ENCODE data around the gene C9orf152. TPM values are rescaled to one million over a fixed set of nuclear protein-coding genes. Genes with fewer than 3 reads are reported as not detected.
"Not testable (repeated sequence)": the region's sequence is repeated elsewhere in the genome, so short reads cannot be mapped to it uniquely, and the experiment has no call there.

The C9orf152 gene
- total RNA-seq, 1 experiment from 2014 or later: not detected

DNA sequence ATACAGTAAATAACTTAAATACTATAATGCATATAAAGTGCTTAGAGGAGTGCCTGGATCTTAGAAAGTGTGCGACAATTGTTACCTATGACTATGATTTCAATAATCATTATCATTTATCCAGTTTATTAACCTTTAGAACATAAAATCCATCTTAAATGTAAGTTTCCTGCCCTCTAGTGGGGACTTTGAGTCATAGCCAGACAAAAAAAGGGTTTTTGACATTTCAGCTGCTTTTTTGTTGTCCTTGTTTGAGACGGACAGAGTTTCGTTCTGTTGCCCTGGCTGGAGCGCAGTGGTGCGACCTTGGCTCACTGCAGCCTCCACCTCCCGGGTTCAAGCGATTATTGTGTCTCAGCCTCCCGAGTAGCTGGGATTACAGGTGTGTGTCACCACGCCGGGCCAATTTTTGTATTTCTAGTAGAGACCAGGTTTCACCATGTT is 9.7 kb upstream of the C9orf152 start:
- DNase-seq (ENCODE audit: extremely low read depth, low read depth): peak; percentile 34

DNA sequence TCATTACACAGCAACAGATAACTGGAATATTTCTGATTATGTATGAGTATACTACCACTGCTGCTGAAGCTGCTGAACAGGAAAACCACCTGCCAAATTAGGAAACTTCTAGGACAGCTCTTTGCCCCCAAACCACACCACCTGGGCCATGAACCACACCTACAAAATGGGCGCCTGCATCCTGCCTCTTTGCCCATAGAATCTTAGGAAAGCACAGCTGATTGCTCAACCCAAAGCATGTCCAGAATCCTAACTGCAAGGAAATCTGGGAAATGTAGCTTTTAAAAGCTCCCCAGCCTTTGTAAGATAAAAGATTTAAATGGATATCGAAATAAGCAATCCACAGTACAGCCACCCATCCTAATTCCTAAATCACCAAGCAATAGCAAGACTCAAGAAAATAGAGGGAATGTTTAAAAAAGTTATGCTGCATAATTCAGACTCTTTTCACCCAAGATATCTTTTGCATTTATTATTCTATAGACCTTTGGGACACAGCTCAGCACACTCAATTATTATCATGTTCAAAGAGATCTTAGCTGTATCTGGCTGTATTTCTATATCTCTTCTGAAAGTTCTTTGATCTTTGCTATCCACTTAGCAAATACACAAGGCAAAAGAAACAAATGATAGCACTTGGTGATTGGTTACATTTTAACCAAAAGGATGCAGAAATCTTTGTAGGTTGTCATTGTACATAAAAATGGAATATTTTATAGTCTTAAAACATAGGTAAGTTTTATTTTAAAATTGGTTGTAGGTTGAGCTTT is 6.8 kb upstream of the C9orf152 start:
- no peak for DNase-seq (ENCODE audit: extremely low read depth, low read depth)

DNA sequence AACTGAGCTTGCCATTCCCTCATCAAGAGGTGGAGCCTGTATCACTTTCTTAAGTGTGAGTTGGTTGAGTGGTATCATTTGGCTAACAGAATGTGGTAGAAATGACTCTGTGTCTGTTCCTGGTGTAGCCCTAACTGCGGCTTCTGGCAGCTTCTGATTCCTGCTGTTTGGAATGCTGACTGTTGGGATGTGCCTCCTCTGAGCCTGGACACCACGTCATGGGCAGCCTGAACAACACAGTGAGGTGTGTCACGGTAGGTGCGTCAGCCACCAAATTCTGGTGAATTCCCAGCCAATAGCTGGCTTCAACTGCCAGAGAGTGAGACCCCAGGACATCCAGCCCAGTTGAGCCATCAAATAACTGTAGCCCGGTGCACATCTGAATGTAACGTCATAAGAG is 6.1 kb upstream of the C9orf152 start:
- DNase-seq (ENCODE audit: extremely low read depth, low read depth): no peak

DNA sequence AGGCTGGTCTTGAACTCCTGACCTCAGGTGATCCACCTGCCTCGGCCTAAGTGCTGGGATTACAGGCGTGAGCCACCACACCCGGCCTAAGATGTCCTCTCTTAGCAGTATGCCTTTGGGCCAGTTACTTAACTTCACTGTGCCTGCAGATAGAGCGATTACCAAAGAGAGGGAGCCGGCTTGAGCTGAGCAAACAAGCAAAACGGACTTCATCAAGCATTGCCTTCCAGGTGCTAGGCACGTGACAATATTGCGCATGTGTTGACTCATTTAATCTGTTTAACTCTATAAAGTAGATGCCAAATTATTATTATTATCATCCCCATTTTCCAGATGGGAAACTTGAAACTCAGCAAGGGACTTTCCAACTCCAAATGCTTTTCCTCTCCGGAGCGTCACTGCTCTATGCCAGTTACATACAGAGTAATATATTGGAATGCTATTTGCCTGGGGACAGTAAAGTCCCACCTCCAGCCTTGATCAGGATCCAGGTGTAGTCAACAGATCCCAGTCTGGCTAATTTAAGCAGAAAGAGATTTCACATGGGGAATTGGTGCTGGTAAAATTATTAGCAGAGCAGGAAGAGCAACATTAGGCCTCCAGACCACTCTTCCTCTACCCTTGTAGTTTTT is 5.6 kb upstream of the C9orf152 start:
- no peak for DNase-seq (ENCODE audit: extremely low read depth, low read depth)

DNA sequence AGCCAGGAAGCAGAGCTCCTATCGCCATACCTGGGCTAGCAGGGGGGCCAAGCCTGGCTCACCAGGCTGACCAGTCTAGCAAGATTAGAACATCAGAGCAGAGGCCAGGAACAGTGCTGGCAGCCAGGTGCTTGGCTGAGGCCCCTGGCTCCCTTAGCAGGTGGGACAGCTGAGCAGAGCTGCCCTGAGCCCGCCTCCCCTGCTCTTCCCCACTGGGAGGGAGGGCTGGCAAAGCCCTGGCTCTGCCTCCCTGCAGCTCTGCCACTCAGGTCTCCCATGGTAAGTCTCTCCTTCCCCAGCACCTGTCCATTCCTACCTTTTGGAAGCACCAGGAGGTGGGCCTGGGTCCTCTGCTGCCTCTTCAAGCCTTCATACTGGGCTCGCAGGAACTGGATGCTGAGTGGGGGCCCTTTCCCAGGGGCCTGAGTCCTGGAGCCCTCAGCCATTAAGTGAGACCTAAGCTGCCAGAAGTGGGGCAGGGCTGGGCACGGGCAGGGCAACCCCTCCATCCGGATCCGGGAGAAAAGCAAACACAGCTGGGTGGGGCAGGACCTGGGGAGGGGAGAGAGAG is 803 bp downstream of the C9orf152 start:
- DNase-seq (ENCODE audit: extremely low read depth, low read depth): no peak

DNA sequence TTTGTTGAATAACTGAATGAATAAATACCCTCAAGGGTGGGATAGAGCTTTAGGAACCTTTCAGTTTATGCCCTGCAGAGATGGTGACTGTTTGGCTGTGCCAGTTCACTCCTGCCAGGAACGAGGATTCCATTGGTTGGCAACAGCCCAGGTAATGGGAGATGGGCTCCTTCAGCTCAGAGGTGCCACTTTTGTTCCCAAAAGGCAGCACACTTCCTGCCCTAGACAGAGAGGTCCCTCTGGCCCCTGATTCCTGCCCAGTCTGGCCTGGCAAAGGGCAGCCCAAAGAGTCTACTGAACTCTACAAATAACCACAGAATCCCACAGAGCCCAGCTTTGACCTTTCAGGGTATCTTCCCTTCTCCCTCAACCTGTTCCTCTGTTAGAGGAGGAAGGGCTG is 1.6 kb downstream of the C9orf152 start:
- no peak for DNase-seq (ENCODE audit: extremely low read depth, low read depth)

DNA sequence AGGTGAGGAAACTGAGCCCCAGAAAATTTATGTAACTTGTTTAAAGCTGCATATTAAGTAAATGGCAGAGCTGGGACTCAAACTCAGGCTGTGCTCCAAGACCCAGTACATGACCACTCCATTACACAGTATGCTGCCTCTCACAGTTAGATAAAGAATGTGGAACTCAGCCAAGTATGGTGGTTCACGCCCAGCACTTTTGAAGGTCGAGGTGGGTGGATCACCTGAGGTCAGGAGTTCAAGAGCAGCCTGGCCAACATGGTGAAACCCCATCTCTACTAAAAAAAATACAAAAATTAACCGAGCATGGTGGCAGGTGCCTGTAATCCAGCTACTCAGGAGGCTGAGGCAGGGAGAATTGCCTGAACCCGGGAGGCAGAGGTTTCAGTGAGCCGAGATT is 2.3 kb downstream of the C9orf152 start:
- not testable (repeated sequence) for DNase-seq (ENCODE audit: extremely low read depth, low read depth)

DNA sequence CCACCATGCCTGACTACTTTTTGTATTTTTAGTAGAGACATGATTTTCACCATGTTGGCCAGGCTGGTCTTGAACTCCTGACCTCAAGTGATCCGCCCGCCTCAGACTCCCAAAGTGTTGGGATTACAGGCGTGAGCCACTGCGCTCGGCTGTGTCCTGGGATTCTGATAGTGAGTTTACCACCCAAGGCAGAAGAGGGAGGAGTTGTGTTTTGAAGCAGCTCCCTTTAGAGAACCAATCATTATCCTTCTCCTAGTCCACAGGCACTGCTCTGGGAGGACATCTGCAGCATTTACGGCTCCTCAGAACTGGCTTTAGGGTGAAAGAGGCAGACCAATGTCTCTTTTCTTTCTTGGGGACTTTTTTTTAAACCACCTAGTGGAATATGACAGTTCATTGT is 5.7 kb downstream of the C9orf152 start:
- DNase-seq (ENCODE audit: extremely low read depth, low read depth): no peak

DNA sequence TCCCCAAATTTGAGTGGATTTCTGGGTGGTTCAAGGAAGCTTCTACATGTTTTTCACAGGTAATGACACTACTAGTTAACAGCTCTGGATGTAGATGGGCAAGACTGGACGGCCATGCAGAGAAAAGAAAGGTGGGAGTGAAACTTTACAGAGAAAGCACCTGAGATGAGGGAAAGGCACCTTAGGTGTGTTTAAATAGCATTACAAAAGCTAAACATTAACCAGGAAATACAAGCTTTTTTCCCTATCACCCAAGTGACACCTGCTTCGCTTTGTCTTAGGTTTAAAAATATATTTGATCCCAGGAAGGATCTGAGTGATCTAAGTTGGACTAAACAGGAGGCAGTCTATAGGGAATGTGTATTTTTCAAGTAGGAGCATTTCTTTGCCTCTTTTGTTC is 8.3 kb downstream of the C9orf152 start:
- no peak for DNase-seq (ENCODE audit: extremely low read depth, low read depth)

DNA sequence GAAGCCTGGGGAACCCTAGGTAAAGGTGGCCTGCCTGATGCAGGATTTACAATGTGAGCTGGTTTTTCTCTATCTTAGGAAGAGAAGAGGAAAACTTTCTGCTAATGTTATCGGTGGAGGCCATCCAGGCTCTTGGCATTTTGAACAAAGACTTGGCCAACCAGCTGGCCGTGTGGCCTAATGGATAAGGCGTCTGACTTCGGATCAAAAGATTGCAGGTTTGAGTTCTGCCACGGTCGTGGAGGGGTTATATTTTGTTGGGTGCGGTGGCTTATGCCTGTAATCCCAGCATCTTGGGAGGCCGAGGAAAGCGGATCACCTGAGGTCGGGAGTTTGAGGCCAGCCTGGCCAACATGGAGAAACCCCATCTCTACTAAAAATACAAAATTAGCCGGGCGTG is 9.6 kb downstream of the C9orf152 start:
- no peak for DNase-seq (ENCODE audit: extremely low read depth, low read depth)

DNA sequence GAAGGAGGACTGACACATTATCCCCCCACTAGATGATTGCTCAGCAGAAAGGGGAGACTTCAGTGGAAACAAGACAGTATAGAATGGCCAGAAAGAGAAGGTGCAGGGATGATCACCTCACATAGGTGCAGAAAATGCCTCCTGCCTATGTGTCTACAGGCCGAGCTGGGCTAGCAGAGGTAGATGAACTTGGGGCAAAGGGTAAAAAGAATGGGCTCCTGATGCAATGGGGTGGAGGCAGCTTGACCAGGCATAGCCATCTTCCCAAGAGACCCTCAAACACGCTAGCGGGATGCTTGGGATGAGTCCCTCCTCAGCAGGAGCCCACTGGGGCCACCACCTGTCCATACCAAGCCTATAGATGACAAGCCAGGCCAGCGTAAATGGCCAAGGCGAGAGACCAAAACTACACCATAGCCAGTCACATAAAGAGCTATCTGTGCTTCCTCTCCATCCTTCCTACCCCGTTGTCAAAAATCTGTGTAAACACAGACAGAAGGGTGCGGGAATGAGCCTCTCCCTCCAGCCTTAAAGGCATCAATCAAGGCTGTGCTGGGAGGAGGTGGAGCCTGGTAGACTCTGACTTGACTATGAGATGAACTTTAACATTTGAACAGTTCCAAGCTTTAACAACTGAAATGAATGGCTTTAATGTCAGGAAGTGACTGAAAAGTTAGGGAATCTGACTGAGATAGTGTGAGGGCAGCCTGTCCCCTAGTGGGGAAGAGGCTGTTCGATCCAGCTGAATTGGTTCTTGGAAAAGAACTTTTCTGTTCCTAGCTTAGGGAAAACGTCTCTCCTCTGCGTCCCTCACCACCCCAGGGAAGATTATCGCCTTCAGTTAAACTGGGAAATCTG is 10.4 kb downstream of the C9orf152 start:
- DNase-seq (ENCODE audit: extremely low read depth, low read depth): no peak

DNA sequence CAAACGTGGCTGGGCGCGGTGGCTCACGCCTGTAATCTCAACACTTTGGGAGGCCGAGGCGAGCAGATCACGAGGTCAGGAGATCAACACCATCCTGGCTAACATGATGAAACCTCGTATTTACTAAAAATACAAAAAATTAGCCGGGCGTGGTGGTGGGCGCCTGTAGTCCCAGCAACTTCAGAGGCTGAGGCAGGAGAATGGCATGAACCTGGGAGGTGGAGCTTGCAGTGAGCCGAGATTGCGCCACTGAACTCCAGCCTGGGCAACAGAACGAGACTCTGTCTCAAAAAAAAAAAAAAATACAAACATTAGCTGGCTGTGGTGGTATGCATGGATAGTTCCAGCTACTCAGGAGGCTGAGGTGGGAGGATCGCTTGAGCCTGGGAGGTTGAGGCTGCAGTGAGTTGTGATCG is 11.9 kb downstream of the C9orf152 start:
- not testable (repeated sequence) for DNase-seq (ENCODE audit: extremely low read depth, low read depth)

DNA sequence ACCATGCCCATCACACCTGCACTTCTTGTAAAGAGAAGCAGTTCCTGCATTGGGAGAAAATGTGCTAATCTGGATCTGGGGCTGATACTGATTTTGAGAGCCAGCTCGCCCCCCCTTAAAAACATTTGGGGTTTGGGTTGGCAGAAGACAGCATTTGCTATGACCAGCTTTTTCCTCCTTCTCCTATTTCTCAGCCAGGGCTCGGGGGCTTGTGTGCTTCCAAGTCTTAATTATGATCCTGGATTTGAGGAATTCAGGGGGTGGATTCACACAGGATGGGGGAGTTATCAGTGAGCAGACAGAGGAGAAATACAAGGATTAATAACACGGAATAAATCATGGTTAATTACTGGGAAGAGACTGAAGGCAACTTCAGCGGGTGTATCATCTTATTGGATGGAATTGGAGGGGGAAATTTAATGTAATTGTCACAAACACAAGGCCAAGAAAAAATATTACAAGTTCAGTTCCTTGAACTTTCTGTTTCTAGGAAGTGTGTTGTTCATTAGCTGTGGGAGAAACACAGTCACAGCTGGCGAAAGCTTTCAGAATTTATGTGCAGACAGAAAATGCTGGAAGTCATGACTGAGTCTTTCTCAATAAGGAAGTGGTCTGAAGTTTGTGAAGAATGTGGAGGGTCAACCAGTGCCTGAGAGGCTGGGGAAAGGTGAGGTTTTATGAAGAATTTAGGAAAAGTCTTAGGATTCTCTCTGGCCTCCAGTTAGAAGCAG is 15.3 kb downstream of the C9orf152 start:
- no peak for DNase-seq (ENCODE audit: extremely low read depth, low read depth)

DNA sequence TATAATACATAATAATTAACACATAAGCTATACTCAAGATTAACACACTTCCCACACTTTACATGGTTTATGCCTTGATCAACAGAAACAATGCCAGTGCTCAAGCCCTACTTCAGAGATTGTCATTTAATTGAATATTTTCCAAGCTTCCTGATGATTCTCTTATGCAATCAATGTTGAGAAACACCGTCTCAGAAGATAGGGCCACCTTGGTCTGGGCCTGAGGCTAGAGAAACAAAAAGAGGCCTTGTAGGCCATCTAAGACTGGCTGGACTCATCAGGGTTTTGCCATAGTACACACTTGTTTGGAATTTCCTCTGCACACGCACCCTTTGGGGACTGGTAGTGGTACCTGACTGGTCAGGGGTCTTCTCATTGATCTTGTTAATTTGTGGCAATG is 16.3 kb downstream of the C9orf152 start:
- no peak for DNase-seq (ENCODE audit: extremely low read depth, low read depth)

DNA sequence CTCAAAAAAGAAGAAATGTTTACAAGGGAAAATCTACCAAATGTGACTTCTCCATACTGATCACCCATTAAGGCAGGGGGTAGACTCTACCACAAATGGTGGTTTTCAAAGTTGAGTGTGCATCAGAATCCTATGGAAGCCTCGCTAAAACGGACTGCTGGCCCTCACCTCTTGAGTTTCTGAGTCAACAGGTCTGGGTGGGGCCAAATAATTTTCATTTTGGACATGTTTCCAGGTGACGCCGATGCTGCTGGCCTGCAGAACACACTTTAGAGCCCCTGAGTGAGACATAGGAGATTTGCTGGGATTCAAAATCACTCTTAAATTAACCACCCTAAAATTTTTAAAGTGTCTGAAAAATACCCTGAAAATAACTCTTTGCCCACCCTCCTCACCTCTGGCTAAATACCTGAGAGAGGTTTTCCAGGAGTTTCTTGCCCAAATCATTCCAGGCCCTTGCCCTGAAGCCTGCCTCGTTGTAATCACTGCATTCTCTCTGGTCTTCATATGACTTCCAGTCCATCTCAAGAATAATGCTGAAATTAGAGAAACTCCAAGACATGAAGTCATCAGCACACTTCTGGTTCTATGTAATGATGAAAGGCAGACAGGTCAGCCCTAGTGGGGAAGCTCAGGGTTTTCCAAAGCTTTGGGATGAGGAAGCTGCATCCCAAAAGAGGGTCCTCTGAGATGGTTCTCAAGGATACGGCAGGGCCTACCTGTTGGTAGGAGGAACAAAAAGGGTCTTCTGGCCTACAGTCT is 18.2 kb downstream of the C9orf152 start:
- no peak for DNase-seq (ENCODE audit: extremely low read depth, low read depth)

DNA sequence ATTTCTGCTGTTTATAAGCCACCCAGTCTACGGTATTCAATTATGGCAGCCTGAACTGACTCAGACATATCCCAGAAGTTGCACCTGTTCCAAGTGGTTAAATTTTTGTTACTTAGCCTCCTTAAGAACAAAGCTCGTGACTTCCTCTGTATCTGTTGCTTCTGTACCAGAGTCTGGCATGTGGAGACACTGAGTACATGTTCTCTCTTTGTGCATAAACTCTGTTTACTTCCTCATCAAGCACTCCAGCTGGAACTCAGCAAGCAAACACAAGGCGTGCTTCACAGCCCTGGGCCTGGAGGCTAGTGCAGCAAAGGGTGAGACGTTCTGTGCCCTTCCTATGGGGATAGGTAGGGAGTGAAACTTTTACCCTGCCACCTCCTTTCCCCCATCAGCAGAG is 19.0 kb downstream of the C9orf152 start:
- no peak for DNase-seq (ENCODE audit: extremely low read depth, low read depth)

DNA sequence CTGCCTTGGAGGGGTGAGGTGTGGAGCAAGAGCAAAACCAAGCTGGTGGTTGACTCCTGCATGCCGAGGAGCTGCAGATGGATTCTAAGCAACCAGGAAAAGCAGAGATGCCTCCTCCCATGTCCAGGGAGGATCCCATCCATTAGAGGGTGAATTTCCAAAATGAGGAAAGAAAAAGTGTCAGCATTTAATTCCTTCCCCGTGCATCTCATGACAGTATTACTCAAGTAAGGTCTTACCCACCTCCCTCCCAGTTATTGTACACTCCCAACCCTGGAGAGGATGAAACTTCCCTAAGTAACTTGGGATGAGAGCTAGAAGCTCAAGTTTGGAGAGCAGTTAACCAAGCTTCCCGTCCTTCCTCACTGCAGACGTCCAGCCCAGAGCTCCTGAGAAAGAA is 19.9 kb downstream of the C9orf152 start:
- DNase-seq (ENCODE audit: extremely low read depth, low read depth): no peak

DNA sequence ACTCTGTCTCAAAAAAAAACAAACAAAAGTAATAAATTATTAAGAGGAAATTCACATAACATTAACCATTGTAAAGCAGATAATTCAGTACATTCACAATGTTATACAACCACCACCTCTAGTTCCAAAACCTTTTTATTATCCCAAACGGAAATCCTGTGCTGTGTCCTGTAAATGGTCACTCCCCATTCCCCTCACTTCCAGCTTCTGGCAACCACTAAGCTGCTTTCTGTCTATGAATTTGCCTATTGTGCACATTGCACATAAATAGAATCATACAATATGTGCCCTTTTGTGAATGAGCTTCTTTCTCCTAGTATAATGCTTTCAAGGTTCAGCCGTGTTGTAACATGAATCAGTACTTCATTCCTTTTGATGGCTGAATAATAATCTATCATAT is 20.8 kb downstream of the C9orf152 start:
- DNase-seq (ENCODE audit: extremely low read depth, low read depth): no peak

DNA sequence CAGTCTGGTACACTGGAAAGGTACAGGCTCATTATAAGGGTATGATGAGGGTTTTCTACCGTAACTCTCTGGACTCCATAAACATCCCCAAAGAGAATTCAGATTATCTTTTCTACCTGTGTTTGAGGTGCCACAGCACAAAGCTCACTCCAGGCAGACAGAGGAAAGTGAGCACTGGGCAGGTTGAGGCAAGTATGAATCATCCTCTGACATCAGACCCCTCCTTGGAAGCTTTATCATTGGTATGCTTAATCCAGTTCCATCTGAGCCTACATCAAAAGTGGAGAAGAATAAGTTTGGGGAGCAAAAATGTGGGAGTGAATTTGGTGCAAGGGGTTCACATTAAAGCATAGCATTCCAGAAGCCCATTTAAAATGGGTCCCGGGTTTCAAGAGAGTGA is 21.7 kb downstream of the C9orf152 start:
- DNase-seq (ENCODE audit: extremely low read depth, low read depth): no peak

DNA sequence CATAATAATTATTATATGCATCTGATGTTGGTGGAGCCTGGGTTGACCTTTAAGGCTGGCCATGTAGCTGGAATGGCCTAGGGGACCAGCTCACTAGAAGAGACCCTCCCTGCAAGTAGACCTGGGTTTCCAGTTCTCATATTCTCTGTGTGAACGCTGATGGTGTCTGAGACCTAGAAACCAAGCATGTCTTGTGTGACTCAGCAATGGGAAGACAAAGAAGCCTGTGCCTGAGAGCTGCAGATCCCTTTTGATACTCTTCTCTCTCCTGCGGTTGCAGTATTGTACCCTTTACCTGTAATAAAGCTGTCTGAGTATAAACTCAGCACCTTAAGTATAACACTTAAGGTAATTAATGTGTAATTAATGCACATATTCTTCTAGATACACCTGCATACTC is 22.2 kb downstream of the C9orf152 start:
- no peak for DNase-seq (ENCODE audit: extremely low read depth, low read depth)
